Measurements from ENCODE around the gene NCKAP5L. TPM values are rescaled to one million over a fixed set of nuclear protein-coding genes. Genes with fewer than 3 reads are reported as not detected.
A peak's percentile ranks its signal among the peaks of the same experiment; 100 is the strongest.

Gene NCKAP5L
- total RNA-seq, 1 experiment from 2014 or later = 13.3 TPM

DNA sequence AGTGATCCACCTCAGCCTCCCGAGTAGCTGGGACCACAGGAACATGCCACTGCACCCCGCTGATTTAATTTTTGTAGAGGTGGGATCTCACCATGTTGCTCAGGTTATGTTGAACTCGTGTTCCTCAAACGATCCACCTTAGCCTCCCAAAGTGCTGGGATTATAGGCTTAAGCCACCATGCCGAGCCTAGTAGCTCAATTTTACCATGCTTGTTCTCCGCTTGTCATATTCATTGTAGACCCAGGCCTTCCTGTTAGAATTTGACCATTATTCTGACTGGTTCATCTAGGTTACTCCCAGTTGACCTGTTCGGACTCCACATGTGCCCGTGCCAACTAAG lies 62.1 kb downstream of the NCKAP5L start:
- Histone ChIP-seq H3K27ac (ENCODE audit: low read length) (no peak overlapping the region), H3K4me2 (ENCODE audit: low read length) (no peak overlapping the region), H3F3A (ENCODE audit: low read length, unreplicated experiment) (no peaks in the 10 kb centered on the region), H3K36me3 (ENCODE audit: low read depth, low read length) (peaks cover 37% of the 10 kb centered on the region), H3K4me1 (ENCODE audit: insufficient read depth, low read length) (no peaks in the 10 kb centered on the region), H3K4me3 (ENCODE audit: low read length) (no peak overlapping the region), H3K9me3 (ENCODE audit: low read length) (no peaks in the 10 kb centered on the region), H3K9ac (ENCODE audit: low read length) (no peak overlapping the region), H2AFZ (ENCODE audit: low read length) (no peak overlapping the region), H3K27me3 (ENCODE audit: low read length) (no peaks in the 10 kb centered on the region), H4K20me1 (ENCODE audit: low read length) (peaks cover 8% of the 10 kb centered on the region; the same call in 1 of the 2 replicates), H3K9me2 (replicated peaks; ENCODE audit: low read length) (no peaks in the 10 kb centered on the region), H3K79me2 (ENCODE audit: low read length) (no peaks in the 10 kb centered on the region)
- TF ChIP-seq, protein P1, sequence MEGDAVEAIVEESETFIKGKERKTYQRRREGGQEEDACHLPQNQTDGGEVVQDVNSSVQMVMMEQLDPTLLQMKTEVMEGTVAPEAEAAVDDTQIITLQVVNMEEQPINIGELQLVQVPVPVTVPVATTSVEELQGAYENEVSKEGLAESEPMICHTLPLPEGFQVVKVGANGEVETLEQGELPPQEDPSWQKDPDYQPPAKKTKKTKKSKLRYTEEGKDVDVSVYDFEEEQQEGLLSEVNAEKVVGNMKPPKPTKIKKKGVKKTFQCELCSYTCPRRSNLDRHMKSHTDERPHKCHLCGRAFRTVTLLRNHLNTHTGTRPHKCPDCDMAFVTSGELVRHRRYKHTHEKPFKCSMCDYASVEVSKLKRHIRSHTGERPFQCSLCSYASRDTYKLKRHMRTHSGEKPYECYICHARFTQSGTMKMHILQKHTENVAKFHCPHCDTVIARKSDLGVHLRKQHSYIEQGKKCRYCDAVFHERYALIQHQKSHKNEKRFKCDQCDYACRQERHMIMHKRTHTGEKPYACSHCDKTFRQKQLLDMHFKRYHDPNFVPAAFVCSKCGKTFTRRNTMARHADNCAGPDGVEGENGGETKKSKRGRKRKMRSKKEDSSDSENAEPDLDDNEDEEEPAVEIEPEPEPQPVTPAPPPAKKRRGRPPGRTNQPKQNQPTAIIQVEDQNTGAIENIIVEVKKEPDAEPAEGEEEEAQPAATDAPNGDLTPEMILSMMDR (conservative IDR thresholded peaks at IDR 0.05; ENCODE audit: low read depth, low read length) = no peak
- TF ChIP-seq EZH2 (IDR thresholded peaks at IDR 0.05; ENCODE audit: low read length, unreplicated experiment) (no peak), EZH2phosphoT487 (IDR thresholded peaks at IDR 0.05; ENCODE audit: borderline replicate concordance, low read length) (no peak)
- POLR2A ChIA-PET (ENCODE audit: unreplicated experiment) = no interaction called here
- DNase-seq = no peak
- CTCF ChIA-PET = interaction anchor here (0.6 kb wide), 1 partner anchor 345 kb away, joined by 3 read pairs; no protein-coding TSS in a partner anchor
- intact Hi-C loops (cut with micrococcal nuclease) = no loop called here
- BruUV-seq (replicated peaks) = no TSS peak
- ATAC-seq = no peak; the same call in 1 of the 2 replicates

DNA sequence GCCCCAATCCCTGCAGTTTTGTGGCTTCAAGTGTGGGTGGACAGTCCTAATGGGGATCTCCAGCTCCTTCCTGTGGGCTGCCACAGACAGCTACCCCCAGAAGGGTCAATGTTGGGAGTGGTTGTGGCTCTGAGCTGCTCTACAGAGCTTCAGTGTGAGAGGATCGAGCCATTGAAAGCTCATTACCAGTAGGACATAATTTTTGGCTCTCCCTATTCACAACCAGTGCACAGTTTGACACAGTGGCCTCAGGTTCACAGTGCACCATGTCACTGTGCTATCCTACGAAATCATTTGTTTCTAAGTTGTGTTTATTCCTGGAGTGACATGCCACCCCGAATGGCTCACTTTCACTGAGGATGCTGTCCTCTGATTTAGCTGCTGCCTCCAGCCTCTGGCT lies 64.1 kb downstream of the NCKAP5L start:
- TF ChIP-seq EZH2phosphoT487 (IDR thresholded peaks at IDR 0.05; ENCODE audit: borderline replicate concordance, low read length) = no peak
- no peak for TF ChIP-seq EZH2 (IDR thresholded peaks at IDR 0.05; ENCODE audit: low read length, unreplicated experiment)
- TF ChIP-seq, protein P1 (conservative IDR thresholded peaks at IDR 0.05; ENCODE audit: low read depth, low read length) = no peak
- intact Hi-C loops (cut with micrococcal nuclease) = no loop called here
- Histone ChIP-seq H2AFZ (ENCODE audit: low read length) (no peak overlapping the region), H4K20me1 (ENCODE audit: low read length) (peaks cover 8% of the 10 kb centered on the region; the same call in 1 of the 2 replicates), H3K9ac (ENCODE audit: low read length) (no peak overlapping the region), H3K4me2 (ENCODE audit: low read length) (no peak overlapping the region), H3K36me3 (ENCODE audit: low read depth, low read length) (peaks cover 43% of the 10 kb centered on the region), H3K4me1 (ENCODE audit: insufficient read depth, low read length) (no peaks in the 10 kb centered on the region), H3K9me3 (ENCODE audit: low read length) (no peaks in the 10 kb centered on the region), H3K27ac (ENCODE audit: low read length) (no peak overlapping the region), H3K4me3 (ENCODE audit: low read length) (no peak overlapping the region), H3K79me2 (ENCODE audit: low read length) (no peaks in the 10 kb centered on the region), H3K27me3 (ENCODE audit: low read length) (no peaks in the 10 kb centered on the region), H3K9me2 (replicated peaks; ENCODE audit: low read length) (no peaks in the 10 kb centered on the region), H3F3A (ENCODE audit: low read length, unreplicated experiment) (no peaks in the 10 kb centered on the region)
- no TSS peak for BruUV-seq (replicated peaks)
- ATAC-seq = no peak
- CTCF ChIA-PET = no interaction called here
- POLR2A ChIA-PET (ENCODE audit: unreplicated experiment) = no interaction called here
- DNase-seq = no peak

DNA sequence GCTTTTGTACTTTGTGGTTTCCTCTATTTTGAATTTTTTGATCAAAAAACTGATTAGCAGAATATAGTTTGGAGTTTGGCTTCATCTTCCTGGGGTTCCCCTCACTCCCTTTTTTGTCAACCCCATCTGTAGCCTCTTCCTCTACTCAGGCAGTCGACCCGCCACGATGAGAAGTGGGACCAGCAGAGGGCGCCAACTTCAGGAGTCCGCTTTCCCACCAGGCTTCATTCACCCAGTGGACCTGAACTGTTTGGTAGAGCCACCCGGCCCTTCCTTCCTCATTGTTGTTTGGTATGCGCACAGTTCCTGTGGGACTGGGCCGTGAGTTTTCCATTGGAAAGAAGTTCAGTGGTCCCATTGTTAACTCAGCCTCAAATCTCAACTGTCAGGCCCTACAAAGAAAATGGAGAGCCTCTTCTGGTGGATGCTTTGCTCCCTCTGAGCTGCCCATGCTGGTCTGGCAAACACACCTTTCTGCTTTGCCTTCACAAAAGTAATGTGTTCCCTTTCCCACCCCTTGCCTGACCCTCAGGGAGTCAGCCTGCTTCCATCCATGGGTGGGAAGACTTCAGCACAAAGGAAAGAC lies 65.1 kb downstream of the NCKAP5L start:
- Histone ChIP-seq H3K9me3 (ENCODE audit: low read length) (no peaks in the 10 kb centered on the region), H2AFZ (ENCODE audit: low read length) (no peak overlapping the region), H3K9me2 (replicated peaks; ENCODE audit: low read length) (no peaks in the 10 kb centered on the region), H3K27ac (ENCODE audit: low read length) (no peak overlapping the region), H3F3A (ENCODE audit: low read length, unreplicated experiment) (no peaks in the 10 kb centered on the region), H3K4me3 (ENCODE audit: low read length) (no peak overlapping the region), H4K20me1 (ENCODE audit: low read length) (peaks cover 8% of the 10 kb centered on the region; the same call in 1 of the 2 replicates), H3K79me2 (ENCODE audit: low read length) (no peaks in the 10 kb centered on the region), H3K9ac (ENCODE audit: low read length) (no peak overlapping the region), H3K27me3 (ENCODE audit: low read length) (no peaks in the 10 kb centered on the region), H3K4me1 (ENCODE audit: insufficient read depth, low read length) (no peaks in the 10 kb centered on the region), H3K4me2 (ENCODE audit: low read length) (no peak overlapping the region), H3K36me3 (ENCODE audit: low read depth, low read length) (peaks cover 53% of the 10 kb centered on the region)
- intact Hi-C loops (cut with micrococcal nuclease) = no loop called here
- ChIA-PET POLR2A (ENCODE audit: unreplicated experiment) (no interaction called here), CTCF (no interaction called here)
- TF ChIP-seq, protein P1 (conservative IDR thresholded peaks at IDR 0.05; ENCODE audit: low read depth, low read length) = peak; percentile 85
- TF ChIP-seq EZH2phosphoT487 (IDR thresholded peaks at IDR 0.05; ENCODE audit: borderline replicate concordance, low read length) = no peak
- ATAC-seq = peak; percentile 37; the same call in 1 of the 2 replicates
- peak; percentile 45 for DNase-seq
- BruUV-seq (replicated peaks) = no TSS peak
